Keratinocyte (primary cell): ENCODE results near the gene EVX2. TPM values are rescaled to one million over a fixed set of nuclear protein-coding genes. Genes with fewer than 3 reads are reported as not detected.

ENCODE experiments used
- DNase-seq: peaks from one replicate; pipeline ENCODE4 v3.0.0-alpha.2; 2011; ENCODE audit warnings: low read depth, missing footprints, low spot score
- FAIRE-seq: peaks from 2 replicates; lab custom pipeline; 2011; peaks lifted over from hg19 to GRCh38; lab: Jason Lieb, UNC
- H2AFZ ChIP-seq: 2 replicates; pipeline ENCODE4 v1.6.0; 2012; ENCODE audit warnings: low read length, control low read depth, inconsistent platforms; ENCODE audit not compliant: control insufficient read depth
- H3K27ac ChIP-seq: 2 replicates; pipeline ENCODE4 v1.5.1; 2011; ENCODE audit warnings: low read length; ENCODE audit not compliant: control insufficient read depth, insufficient read depth
- H3K27me3 ChIP-seq: 3 replicates; pipeline ENCODE4 v1.6.0; 2011; ENCODE audit warnings: low read length; ENCODE audit not compliant: control insufficient read depth, insufficient read depth; ENCODE audit errors: extremely low read depth
- H3K36me3 ChIP-seq, 2 experiments: 2 replicates in 1 of 2; 3 replicates in 1 of 2; pipeline ENCODE4 v1.5.1; 2011; ENCODE audit warnings: low read length in 2 of 2, mild to moderate bottlenecking in 1 of 2; ENCODE audit not compliant: control insufficient read depth in 2 of 2, insufficient read depth in 2 of 2; ENCODE audit errors: extremely low read depth in 1 of 2
- H3K4me1 ChIP-seq: 3 replicates; pipeline ENCODE4 v1.5.1; 2011; ENCODE audit warnings: low read length; ENCODE audit not compliant: control insufficient read depth, insufficient read depth; ENCODE audit errors: extremely low read depth
- H3K4me2 ChIP-seq: 3 replicates; pipeline ENCODE4 v1.6.0; 2011; ENCODE audit warnings: low read depth, low read length; ENCODE audit not compliant: control insufficient read depth, insufficient read depth; ENCODE audit errors: extremely low read depth
- H3K4me3 ChIP-seq, 3 experiments: fragments of 200-600 bp in 1 of 3; sonication (generic) in 1 of 3; 2 replicates in 2 of 3; 3 replicates in 1 of 3; pipeline ENCODE4 v1.5.1; 2011 to 2016; ENCODE audit warnings: low read length in 3 of 3, mild to moderate bottlenecking in 3 of 3, control low read depth in 2 of 3, inconsistent platforms in 1 of 3, low read depth in 1 of 3, mixed read lengths in 1 of 3, mixed run types in 1 of 3, moderate library complexity in 1 of 3; ENCODE audit not compliant: control insufficient read depth in 2 of 3, insufficient read depth in 2 of 3; ENCODE audit errors: extremely low read depth in 1 of 3
- H3K79me2 ChIP-seq: 2 replicates; pipeline ENCODE4 v1.6.0; 2012; ENCODE audit warnings: low read length; ENCODE audit not compliant: control insufficient read depth, insufficient read depth
- H3K9ac ChIP-seq: 3 replicates; pipeline ENCODE4 v1.6.0; 2011; ENCODE audit warnings: low read length; ENCODE audit not compliant: control insufficient read depth, insufficient read depth; ENCODE audit errors: extremely low read depth
- H3K9me1 ChIP-seq: 3 replicates; pipeline ENCODE4 v1.6.0; 2011; ENCODE audit warnings: low read length; ENCODE audit not compliant: control insufficient read depth, insufficient read depth; ENCODE audit errors: extremely low read depth
- H3K9me3 ChIP-seq: 2 replicates; pipeline ENCODE4 v1.5.1; 2012; ENCODE audit warnings: low read depth, low read length; ENCODE audit not compliant: control insufficient read depth
- H4K20me1 ChIP-seq: 3 replicates; pipeline ENCODE4 v1.6.0; 2011; ENCODE audit warnings: low read length; ENCODE audit not compliant: control insufficient read depth, insufficient read depth; ENCODE audit errors: extremely low read depth
- EZH2 ChIP-seq: IDR thresholded peaks from one replicate; pipeline ENCODE4 v1.6.1; 2012; ENCODE audit warnings: inconsistent platforms, mild to moderate bottlenecking, low read length, moderate library complexity
- dilution Hi-C: fragments of 300-500 bp; cut with MboI; formaldehyde crosslinking; loops from one replicate; pipeline ENCODE4 v1.7.0; 2020; ENCODE audit warnings: low sequenced_read_pairs; ENCODE audit not compliant: extremely low pct_ligation_motif_present
- polyA plus RNA-seq, 5 experiments: library from polyadenylated mRNA; depleted of rRNA in 3 of 5; stranded (reverse) in 3 of 5; stranded (forward) in 1 of 5; unstranded in 1 of 5; fragments of >200 nt; gene quantifications; 1 replicate in 1 of 5; 2 replicates in 3 of 5; 3 replicates in 1 of 5; pipeline versions ENCODE4 v1.2.1 to v1.2.3, GENCODE V29; 2011 to 2012; ENCODE audit warnings: missing spikeins in 2 of 5, low read depth in 1 of 5, low replicate concordance in 1 of 5
- TF ChIP-seq, protein P1 (sequence below), 3 experiments: IDR thresholded peaks in 1 of 3; conservative IDR thresholded peaks in 1 of 3; optimal IDR thresholded peaks in 1 of 3; 2 replicates in 2 of 3; 3 replicates in 1 of 3; pipeline versions ENCODE3 to v1.5.1; 2011; ENCODE audit warnings: low read length in 3 of 3, mild to moderate bottlenecking in 3 of 3, moderate library complexity in 2 of 3, control low read depth in 1 of 3, inconsistent platforms in 1 of 3; ENCODE audit not compliant: insufficient read depth in 2 of 3; ENCODE audit errors: extremely low read depth in 1 of 3

Gene EVX2
- polyA plus RNA-seq, 1 donor (not counting 4 experiments of a cell fraction or from before 2014, with no cell fraction given): not detected

DNA sequence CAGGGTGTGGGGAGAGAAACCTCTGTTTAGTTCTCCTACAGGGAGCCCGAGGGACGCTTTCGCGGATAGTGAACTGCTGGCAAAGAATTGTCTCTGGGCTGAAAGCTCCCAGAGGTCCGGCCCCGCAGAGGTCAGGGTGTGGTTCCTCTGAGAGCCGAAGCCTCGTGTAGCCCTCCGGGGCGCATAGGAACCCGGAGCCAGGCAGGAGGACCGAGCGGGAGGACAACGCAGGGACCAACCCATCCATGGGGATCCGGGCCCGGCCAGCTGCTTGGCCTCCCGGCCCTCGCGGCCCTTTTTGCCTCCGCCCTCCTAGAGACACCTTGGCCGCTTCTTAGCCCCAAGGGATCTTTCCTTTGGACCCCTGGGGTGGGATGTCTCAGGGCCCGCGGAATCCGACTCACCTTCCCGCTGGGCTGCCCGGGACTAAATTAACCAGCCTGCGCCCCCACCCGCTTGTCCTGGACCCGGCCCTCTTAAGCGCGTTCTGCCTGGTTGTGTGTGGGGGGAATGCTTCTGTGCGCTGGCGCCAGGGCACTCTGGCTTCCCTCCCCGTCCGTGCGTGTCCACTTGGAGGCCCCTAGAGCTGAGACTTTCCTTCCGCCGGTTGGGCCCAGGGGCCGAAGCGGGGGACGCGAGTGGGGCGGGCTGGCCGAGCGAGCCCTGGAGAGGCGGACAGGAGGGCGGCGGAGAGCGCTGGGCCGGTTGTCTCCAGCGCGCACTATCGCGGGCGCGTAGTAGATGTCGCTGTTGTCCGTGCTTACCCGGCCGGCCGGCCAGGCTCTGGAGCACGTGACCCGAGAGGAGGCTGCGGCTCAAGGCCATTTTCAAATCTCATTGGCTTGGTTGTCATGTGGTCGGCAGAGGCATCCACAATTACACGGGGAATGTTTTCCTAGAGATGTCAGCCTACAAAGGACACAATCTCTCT is 32.4 kb upstream of the EVX2 start, which contains the start of gene HOXD10:
HOXD10 (plus strand) TSS at position 896 of the 931 bp plus-strand sequence. CDS start 56 bp downstream, outside the sequence.
- FAIRE-seq (no peak), DNase-seq (no peak)
- H2AFZ ChIP-seq: no peak within 1 kb of the TSS
- H4K20me1 ChIP-seq: peaks cover 2% of the 10 kb centered on the region
- H3K9ac ChIP-seq: no peak within 1 kb of the TSS
- H3K79me2 ChIP-seq: no peaks in the 10 kb centered on the region
- H3K4me1 ChIP-seq: no peaks in the 10 kb centered on the region
- H3K9me1 ChIP-seq: no peaks in the 10 kb centered on the region
- H3K9me3 ChIP-seq: peaks cover 4% of the 10 kb centered on the region
- H3K27me3 ChIP-seq: peaks cover 97% of the 10 kb centered on the region
- TF ChIP-seq EZH2: peak; percentile 59
- TF ChIP-seq, protein P1, sequence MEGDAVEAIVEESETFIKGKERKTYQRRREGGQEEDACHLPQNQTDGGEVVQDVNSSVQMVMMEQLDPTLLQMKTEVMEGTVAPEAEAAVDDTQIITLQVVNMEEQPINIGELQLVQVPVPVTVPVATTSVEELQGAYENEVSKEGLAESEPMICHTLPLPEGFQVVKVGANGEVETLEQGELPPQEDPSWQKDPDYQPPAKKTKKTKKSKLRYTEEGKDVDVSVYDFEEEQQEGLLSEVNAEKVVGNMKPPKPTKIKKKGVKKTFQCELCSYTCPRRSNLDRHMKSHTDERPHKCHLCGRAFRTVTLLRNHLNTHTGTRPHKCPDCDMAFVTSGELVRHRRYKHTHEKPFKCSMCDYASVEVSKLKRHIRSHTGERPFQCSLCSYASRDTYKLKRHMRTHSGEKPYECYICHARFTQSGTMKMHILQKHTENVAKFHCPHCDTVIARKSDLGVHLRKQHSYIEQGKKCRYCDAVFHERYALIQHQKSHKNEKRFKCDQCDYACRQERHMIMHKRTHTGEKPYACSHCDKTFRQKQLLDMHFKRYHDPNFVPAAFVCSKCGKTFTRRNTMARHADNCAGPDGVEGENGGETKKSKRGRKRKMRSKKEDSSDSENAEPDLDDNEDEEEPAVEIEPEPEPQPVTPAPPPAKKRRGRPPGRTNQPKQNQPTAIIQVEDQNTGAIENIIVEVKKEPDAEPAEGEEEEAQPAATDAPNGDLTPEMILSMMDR (optimal IDR thresholded peaks at IDR 0.05 in 1 of 3, IDR thresholded peaks at IDR 0.05 in 1 of 3, conservative IDR thresholded peaks at IDR 0.05 in 1 of 3; ENCODE audit: extremely low read depth in 1 of 3, insufficient read depth in 2 of 3, low read length in 3 of 3): peak in 1 of 3 experiments; percentile 19
- no peaks in the 10 kb centered on the region for H3K36me3 ChIP-seq
- no peak within 1 kb of the TSS for H3K4me3 ChIP-seq
- dilution Hi-C loops: no loop called here
- H3K27ac ChIP-seq: no peak within 1 kb of the TSS
- H3K4me2 ChIP-seq: no peak within 1 kb of the TSS

DNA sequence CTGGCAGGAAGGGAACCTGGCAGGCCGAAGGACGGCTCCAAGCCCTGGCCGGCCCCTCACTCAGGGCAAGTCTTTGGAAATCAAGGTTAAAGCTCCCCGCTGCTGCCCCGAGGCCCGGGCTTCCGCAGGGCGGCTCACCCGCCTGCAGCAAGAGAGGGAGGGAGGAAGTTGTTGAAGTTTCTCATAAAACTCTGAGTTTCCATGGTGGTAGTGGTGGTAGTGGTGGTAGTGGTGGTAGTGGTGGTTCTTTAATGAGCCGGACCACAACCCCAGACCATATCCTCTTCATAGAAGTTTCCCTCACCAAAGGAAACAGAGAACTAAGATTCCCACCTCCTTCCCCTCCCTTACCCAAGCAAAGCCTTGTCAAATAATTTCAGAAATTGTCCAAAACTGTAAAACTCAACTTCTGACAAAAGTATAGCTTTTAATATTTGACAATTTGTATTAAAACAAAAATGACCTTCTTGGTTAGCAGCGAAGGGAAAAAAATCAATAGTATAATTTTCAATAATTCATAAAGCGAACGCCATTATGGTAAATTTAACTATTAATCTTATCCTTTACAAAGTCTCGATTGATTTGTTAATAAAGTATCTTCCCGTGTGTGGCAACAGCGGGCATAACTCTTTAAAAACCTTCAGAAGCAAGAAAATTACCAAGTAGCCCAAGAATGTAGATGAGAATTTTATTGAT is 31.3 kb upstream of the EVX2 start:
- H3K4me3 ChIP-seq: no peak overlapping the region
- no peak overlapping the region for H3K27ac ChIP-seq
- H3K9me3 ChIP-seq: peaks cover 4% of the 10 kb centered on the region
- dilution Hi-C loops: no loop called here
- H3K9me1 ChIP-seq: no peaks in the 10 kb centered on the region
- no peak overlapping the region for H2AFZ ChIP-seq
- peaks cover 97% of the 10 kb centered on the region for H3K27me3 ChIP-seq
- TF ChIP-seq, protein P1 (optimal IDR thresholded peaks at IDR 0.05 in 1 of 3, IDR thresholded peaks at IDR 0.05 in 1 of 3, conservative IDR thresholded peaks at IDR 0.05 in 1 of 3; ENCODE audit: extremely low read depth in 1 of 3, insufficient read depth in 2 of 3, low read length in 3 of 3): no peak
- no peak for TF ChIP-seq EZH2
- no peaks in the 10 kb centered on the region for H3K4me1 ChIP-seq
- no peak overlapping the region for H3K9ac ChIP-seq
- H3K79me2 ChIP-seq: no peaks in the 10 kb centered on the region
- H3K36me3 ChIP-seq: no peaks in the 10 kb centered on the region
- DNase-seq (no peak), FAIRE-seq (no peak)
- peaks cover 2% of the 10 kb centered on the region for H4K20me1 ChIP-seq
- H3K4me2 ChIP-seq: no peak overlapping the region
